Spinal cord (tissue), 10 donors: ENCODE measurements around the gene PPIF. TPM values are rescaled to one million over a fixed set of nuclear protein-coding genes. Genes with fewer than 3 reads are reported as not detected.

Experiments
- DNase-seq, 6 donors: peaks; one replicate each; pipeline versions ENCODE4 v3.0.0 to v3.0.0-alpha.2; 2013 to 2015; ENCODE audit warnings: low spot score in 6 of 6, low read depth in 4 of 6
- H3K27ac ChIP-seq: one replicate; pipeline ENCODE4 v1.5.1; 2013; ENCODE audit warnings: low read depth, low read length, control low read depth
- H3K27me3 ChIP-seq: one replicate; pipeline ENCODE4 v1.6.1; 2013; ENCODE audit warnings: low read length; ENCODE audit not compliant: control insufficient read depth, insufficient read depth
- H3K36me3 ChIP-seq: one replicate; pipeline ENCODE4 v1.6.1; 2013; ENCODE audit warnings: low read length; ENCODE audit not compliant: control insufficient read depth, insufficient read depth
- H3K4me1 ChIP-seq: one replicate; pipeline ENCODE4 v1.6.1; 2013; ENCODE audit warnings: low read length; ENCODE audit not compliant: control insufficient read depth, insufficient read depth
- H3K4me3 ChIP-seq: one replicate; pipeline ENCODE4 v1.5.1; 2013; ENCODE audit warnings: low read depth, low read length, control low read depth
- H3K9me3 ChIP-seq: one replicate; pipeline ENCODE4 v1.6.1; 2013; ENCODE audit warnings: low read length; ENCODE audit not compliant: control insufficient read depth, insufficient read depth
- WGBS: methylation state at CpG from one replicate; pipeline ENCODE4 v1.1.5; 2013; ENCODE audit warnings: missing lambda C conversion rate; ENCODE audit not compliant: insufficient coverage; 5-methylcytosine and 5-hydroxymethylcytosine counted together
- polyA plus RNA-seq, 2 donors: library from polyadenylated mRNA; unstranded; fragments of 120-200 nt; gene quantifications; one replicate each; pipeline ENCODE4 v1.2.1, GENCODE V29; 2013; ENCODE audit not compliant: insufficient read length in 2 of 2
- total RNA-seq, 2 donors: library from RNA; depleted of rRNA in 1 of 2; stranded (reverse); fragments of 120-200 nt in 1 of 2; fragments of >200 nt in 1 of 2; gene quantifications; one replicate each; pipeline versions ENCODE4 v1.2.3 to v1.2.4, GENCODE V29; 2013 to 2014
- donor health status: healthy.

Gene PPIF
- total and polyA plus RNA-seq, 4 donors = 20.6 to 49.5 (median 36.1) TPM

- H3K36me3 ChIP-seq = peaks cover 9% of the 10 kb centered on the region
- H3K9me3 ChIP-seq = no peaks in the 10 kb centered on the region
- 95% methylated on average over 36 of the region's 36 CpGs for WGBS
- H3K4me3 ChIP-seq = no peak overlapping the region
- H3K27me3 ChIP-seq = no peaks in the 10 kb centered on the region
- H3K27ac ChIP-seq = no peak overlapping the region
- H3K4me1 ChIP-seq = peaks cover 52% of the 10 kb centered on the region
- no peak for DNase-seq
Observed at GRCh38 chr10:79377557-79378382, 30.5 kb downstream of the PPIF start.

DNA sequence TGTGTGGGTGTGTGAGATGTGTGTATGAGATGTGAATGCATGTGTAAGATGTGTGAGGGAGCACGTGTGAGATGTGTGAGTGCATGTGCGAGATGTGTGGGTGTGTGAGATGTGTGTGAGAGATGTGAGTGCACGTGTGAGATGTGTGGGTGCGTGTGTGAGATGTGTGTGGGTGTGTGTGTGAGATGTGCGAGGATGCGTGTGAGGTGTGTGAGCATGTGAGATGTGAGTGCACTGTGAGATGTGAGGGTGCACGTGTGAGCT, 31.0 kb downstream of the PPIF start:
- H3K36me3 ChIP-seq = peaks cover 9% of the 10 kb centered on the region
- no peaks in the 10 kb centered on the region for H3K27me3 ChIP-seq
- peaks cover 53% of the 10 kb centered on the region for H3K4me1 ChIP-seq
- no peak overlapping the region for H3K4me3 ChIP-seq
- H3K27ac ChIP-seq = no peak overlapping the region
- WGBS = 95% methylated on average over 7 of the region's 7 CpGs
- no peaks in the 10 kb centered on the region for H3K9me3 ChIP-seq
- no peak for DNase-seq

GRCh38 chr10:79378647-79379511, 31.6 kb downstream of the PPIF start:
- peak overlapping the region; percentile 40 for H3K27ac ChIP-seq
- H3K4me1 ChIP-seq = peaks cover 55% of the 10 kb centered on the region
- H3K36me3 ChIP-seq = peaks cover 11% of the 10 kb centered on the region
- DNase-seq = no peak
- no peaks in the 10 kb centered on the region for H3K9me3 ChIP-seq
- H3K4me3 ChIP-seq = no peak overlapping the region
- WGBS = 86% methylated on average over 21 of the region's 22 CpGs
- H3K27me3 ChIP-seq = no peaks in the 10 kb centered on the region

DNA sequence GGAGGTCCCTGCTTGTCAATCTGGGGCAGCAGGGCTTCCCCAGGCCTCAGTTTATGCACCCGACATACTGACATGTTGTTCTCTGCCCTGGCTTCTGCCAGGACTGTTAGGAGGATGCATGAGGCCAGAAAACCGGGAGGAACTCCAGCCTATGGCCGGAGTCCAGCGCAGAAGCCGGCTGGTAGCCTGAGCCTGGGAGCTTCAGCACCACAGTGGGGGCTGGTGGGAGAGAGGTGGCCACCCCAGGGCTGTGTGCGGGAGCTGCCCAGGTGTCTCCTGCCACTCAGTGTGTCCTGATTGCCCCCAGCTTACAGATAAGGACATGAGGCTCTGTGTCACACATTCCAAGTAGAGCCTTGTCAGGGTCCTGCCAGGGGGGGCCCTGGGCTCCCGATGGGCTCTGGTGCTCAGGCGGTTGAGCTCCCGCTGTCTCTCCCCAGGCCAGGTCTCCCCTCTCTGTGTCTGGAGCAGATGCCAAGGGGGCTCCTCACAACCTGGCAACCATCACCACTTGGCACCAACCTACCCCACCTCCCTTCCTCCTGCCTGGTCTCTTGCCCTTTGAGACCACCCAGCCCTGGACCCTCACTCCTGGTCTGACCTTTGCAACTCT, 32.3 kb downstream of the PPIF start:
- no peak for DNase-seq
- Histone ChIP-seq H3K27ac (peak overlapping the region; percentile 84), H3K36me3 (peaks cover 16% of the 10 kb centered on the region), H3K4me1 (peaks cover 60% of the 10 kb centered on the region), H3K4me3 (no peak overlapping the region), H3K27me3 (no peaks in the 10 kb centered on the region), H3K9me3 (no peaks in the 10 kb centered on the region)
- 58% methylated on average over 9 of the region's 9 CpGs for WGBS

DNA sequence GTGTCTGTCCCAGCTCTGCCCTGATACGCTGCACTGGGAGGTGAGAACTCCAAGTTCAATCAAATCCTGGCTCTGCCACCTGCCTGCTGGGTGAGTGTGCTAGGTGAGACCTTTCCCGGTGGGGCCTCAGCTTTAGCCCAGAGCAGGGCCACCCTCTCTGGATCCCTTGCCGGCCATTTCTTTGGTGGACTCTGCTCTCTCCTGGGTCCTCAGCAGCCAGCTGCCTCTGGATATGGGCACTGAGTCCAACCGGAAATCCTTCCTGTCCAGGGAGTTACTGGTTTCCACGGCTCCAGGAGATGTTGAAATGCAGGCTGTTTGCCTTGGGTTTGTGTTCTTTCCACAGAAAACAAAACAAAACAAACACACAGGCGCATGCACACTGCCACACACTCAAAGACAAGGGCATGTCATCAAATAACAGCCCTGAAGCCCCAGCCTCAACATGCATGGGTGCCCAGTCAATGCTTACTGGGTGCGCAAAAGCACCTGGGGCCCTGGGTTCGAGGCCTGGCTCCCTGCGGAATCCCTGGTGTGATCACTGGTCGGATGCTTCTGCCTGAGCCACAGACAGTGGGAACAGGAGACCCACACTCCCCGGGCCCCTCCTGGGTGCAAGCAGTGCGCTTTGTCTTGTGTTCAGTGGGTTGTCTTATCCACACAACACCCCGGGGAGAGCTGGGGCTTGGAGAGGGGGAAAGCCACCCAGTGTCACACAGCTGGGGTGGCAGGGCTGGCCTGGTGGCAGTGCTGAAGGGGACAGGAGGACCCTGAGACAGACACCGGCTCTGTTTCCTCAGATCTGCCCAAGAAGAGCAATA, 33.1 kb downstream of the PPIF start:
- peak in 1 of 6 donors; percentile 41 for DNase-seq
- H3K4me1 ChIP-seq = peaks cover 58% of the 10 kb centered on the region

DNA sequence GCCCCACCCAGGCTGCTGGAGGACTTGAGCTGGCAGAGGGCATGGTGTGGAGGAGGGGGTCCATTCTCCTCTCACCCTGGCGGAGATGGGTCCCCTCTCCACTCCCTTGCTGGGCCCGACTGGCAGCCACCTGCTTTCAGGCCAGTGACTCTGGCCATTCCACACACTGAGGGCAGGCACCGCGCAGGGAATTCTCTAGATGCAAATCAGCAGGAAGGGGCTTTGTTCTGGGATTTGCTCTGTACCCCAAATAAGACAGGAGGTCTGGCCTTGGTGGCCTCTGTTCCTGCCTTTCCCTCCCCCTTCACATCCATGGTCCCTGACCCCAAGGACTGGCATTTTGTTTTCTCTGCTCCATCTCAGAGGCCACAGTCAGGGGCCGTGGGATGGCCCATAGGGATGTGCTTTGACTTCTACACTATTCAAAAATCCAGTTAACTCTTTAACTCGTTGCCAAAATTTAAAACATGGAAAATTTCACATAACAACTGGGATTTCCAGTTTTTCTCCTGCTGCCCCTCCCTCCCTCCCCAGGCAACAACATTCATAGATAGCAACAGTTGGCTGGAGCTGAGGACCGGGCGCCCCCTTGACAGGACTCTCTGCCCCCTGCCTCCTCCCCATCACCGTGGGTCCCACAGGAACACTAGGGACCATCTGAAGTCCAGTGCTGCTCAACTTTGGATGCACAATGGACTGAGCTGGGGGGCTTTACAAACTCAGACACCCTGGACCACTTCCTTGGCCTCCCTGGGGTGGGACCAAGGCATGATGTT, 33.9 kb downstream of the PPIF start:
- Histone ChIP-seq H3K27me3 (no peaks in the 10 kb centered on the region), H3K36me3 (peaks cover 31% of the 10 kb centered on the region), H3K9me3 (no peaks in the 10 kb centered on the region), H3K27ac (peak overlapping the region; percentile 84), H3K4me3 (no peak overlapping the region), H3K4me1 (peaks cover 53% of the 10 kb centered on the region)
- no peak for DNase-seq
- WGBS = 59% methylated on average over 8 of the region's 9 CpGs

More for the DNA sequence above, 33.1 kb downstream of the PPIF start:
- 71% methylated on average over 11 of the region's 14 CpGs for WGBS
- Histone ChIP-seq H3K27ac (peak overlapping the region; percentile 84), H3K36me3 (peaks cover 23% of the 10 kb centered on the region), H3K27me3 (no peaks in the 10 kb centered on the region), H3K4me3 (no peak overlapping the region), H3K9me3 (no peaks in the 10 kb centered on the region)

DNA sequence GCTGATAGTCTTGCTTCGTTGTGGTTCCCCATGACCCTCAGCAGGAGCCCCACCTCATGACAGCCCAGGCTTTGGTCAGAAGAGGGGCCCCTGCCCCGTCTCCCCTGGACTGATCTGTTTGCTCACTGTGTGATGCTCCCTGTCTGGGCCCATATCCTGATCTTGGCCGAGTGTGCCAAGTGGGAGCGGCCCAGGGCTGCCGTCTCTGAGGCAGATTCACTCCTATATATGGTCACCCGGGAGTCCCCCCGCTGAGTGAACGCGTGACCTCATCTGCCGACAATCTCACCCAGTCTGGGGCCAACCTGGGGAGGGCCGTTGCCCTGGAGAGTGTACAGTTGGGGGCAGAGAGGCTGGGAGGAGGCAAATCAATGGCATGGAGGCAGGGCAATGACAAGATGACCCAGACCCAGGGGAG, 34.5 kb downstream of the PPIF start:
- H3K27me3 ChIP-seq = no peaks in the 10 kb centered on the region
- DNase-seq = peak in 1 of 6 donors; percentile 68
- peaks cover 53% of the 10 kb centered on the region for H3K4me1 ChIP-seq
- 32% methylated on average over 6 of the region's 11 CpGs for WGBS
- peak overlapping the region; percentile 84 for H3K27ac ChIP-seq
- H3K9me3 ChIP-seq = no peaks in the 10 kb centered on the region
- peaks cover 38% of the 10 kb centered on the region for H3K36me3 ChIP-seq
- no peak overlapping the region for H3K4me3 ChIP-seq

DNA sequence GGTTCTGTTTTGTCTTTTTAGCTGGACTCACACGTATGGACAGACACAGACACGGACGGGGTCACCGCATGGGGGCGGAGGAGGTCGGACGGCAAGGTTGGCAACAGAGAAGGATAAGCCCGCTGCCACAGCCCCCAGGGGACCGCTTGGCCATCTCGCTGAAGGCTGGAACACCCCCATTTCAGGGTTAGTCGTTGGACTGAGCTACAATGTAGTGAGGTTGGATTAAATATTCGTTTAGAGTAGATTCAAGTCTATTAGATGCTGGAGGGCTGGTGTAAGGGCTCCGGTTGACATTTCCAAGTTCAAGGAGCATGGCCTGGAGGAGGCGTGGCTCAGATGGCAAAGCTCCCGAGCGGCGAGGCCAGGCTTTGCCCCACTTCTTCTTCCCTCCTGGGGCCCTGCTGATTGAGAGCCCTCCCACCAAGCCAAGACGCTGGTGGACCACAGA, 35.2 kb downstream of the PPIF start:
- H3K36me3 ChIP-seq = peaks cover 45% of the 10 kb centered on the region
- no peak overlapping the region for H3K4me3 ChIP-seq
- H3K9me3 ChIP-seq = no peaks in the 10 kb centered on the region
- DNase-seq = no peak
- H3K27me3 ChIP-seq = no peaks in the 10 kb centered on the region
- H3K4me1 ChIP-seq = peaks cover 60% of the 10 kb centered on the region
- H3K27ac ChIP-seq = peak overlapping the region; percentile 84
- 73% methylated on average over 14 of the region's 18 CpGs for WGBS
